Amniotic stem cell (primary cell): ENCODE measurements around the gene ZNF346.
A peak's percentile ranks its signal among the peaks of the same experiment; 100 is the strongest.
"Not testable (repeated sequence)": the region's sequence is repeated elsewhere in the genome, so short reads cannot be mapped to it uniquely, and the experiment has no call there.

ENCODE experiments used
- DNase-seq: peaks from one replicate; lab custom pipeline; 2025; lab: John Stamatoyannopoulos, UW

Gene ZNF346, protein sequence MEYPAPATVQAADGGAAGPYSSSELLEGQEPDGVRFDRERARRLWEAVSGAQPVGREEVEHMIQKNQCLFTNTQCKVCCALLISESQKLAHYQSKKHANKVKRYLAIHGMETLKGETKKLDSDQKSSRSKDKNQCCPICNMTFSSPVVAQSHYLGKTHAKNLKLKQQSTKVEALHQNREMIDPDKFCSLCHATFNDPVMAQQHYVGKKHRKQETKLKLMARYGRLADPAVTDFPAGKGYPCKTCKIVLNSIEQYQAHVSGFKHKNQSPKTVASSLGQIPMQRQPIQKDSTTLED

DNA sequence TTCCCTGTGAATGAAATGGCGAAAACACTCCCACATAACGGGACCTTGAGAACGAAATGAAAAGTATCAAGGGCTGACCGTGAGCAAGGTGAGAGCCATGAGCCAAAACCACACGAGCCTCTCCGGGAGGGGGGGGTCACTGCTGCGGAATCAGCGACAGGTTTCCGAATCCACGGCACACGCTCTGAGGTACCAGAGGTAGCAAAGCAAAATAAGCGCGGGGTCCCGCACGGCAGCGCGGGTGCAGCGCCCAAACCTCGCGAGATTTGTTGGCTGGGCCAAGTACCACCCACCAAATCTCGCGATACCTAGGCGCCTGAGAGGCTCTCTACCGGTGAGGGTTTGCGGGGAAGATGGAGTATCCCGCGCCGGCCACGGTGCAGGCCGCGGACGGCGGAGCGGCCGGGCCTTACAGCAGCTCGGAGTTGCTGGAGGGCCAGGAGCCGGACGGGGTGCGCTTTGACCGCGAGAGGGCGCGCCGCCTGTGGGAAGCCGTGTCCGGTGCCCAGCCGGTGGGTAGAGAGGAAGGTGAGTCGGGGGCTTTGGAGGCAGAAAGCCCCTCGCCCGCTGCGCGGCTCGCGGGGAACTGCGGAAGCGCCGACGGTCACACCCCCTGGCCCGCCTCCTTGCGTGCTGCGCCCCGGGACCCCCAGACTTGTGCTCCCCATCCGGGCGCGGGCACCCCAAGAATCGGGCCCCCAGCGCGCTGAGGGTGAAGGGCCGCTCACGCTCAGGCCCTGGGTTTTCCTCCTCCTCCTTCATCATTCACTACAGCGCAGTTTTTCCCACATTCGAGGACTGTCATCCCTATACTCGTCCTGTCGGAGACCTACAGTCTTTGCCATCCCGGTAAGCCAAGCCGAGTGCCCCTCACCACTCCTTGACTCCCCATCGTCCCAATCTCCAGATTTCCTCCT lies at the start of gene ZNF346:
Gene ZNF346 (plus strand): TSS at position 311 of the 917 bp plus-strand sequence. CDS start 43 bp downstream, at position 354.
- peak; percentile 89 for DNase-seq

DNA sequence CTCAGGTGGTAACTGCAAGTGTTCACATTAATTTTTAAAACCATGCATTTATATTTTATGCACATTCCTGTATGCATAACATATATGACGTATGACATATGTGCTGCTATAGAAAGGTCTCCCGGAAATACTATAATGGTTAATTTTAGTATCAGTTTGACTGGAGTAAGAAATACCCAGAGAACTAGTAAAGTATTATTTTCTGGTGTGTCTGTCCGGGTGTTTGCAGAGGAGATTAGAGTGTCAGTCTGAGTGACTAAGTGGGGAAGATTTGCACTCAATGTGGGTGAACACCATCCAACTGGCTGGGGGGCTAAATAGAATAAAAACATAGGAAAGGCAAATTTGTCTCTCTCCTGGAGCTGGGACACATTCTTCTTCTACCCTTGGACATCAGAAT lies 42.8 kb upstream of the ZNF346 start:
- no peak for DNase-seq

DNA sequence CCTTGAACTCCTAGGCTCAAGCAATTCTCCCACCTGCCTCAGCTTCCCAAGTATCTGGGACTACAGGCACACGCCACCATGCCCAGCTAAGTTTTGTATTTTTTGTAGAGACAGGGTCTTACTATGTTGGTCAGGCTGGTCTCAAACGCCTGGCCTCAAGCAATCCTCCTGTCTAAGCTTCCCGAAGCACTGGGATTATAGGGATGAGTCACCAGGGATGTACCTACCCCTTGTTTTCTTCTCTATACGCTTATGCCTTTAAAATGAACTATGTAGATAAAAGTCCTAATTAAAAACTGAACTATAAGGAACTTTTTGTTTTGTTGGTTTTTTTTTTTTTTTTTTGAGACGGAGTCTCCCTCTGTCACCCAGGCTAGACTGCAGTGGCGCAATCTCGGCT lies 41.7 kb upstream of the ZNF346 start:
- no peak for DNase-seq

DNA sequence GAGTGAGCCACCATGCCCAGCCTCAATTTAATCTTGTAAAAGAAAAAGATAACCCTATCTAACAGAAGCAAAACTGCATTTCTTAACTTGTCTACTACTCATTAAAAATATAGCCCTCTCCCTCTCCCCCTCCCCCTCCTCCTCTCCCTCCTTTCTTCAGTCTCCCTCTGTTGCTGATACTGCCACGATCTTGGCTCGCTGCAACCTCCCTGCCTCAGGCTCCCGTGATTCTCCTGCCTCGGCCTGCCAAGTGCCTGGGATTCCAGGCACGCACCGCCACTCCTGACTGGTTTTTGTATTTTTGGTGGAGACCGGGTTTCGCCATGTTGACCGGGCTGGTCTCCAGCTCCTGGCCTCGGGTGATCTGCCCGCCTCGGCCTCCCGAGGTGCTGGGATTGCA lies 39.4 kb upstream of the ZNF346 start:
- DNase-seq, result not testable (repeated sequence)

DNA sequence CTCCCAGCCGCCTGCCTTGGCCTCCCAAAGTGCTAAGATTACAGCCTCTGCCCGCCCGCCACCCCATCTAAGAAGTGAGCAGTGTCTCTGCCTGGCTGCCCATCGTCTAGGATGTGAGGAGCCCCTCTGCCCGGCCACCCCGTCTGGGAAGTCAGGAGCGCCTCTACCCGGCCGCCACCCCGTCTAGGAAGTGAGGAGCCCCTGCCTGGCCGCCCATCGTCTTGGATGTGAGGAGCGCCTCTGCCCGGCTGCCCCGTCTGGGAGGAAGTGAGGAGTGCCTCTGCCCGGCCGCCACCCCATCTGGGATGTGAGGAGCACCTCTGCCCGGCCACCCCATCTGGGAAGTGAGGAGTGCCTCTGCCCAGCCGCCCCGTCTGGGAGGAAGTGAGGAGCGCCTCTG lies 38.9 kb upstream of the ZNF346 start:
- not testable (repeated sequence) for DNase-seq

DNA sequence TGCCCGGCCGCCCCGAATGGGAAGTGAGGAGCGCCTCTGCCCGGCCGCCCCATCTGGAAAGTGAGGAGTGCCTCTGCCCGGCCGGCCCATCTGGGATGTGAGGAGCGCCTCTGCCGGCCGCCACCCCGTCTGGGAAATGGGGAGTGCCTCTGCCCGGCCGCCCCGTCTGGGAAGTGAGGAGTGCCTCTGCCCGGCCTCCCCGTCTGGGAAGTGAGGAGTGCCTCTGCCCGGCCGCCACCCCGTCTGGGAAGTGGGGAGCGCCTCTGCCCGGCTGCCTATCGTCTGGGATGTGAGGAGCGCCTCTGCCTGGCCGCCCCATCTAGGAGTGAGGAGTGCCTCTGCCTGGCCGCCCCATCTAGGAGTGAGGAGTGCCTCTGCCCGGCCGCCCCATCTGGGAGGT lies 38.3 kb upstream of the ZNF346 start:
- DNase-seq, result not testable (repeated sequence)

DNA sequence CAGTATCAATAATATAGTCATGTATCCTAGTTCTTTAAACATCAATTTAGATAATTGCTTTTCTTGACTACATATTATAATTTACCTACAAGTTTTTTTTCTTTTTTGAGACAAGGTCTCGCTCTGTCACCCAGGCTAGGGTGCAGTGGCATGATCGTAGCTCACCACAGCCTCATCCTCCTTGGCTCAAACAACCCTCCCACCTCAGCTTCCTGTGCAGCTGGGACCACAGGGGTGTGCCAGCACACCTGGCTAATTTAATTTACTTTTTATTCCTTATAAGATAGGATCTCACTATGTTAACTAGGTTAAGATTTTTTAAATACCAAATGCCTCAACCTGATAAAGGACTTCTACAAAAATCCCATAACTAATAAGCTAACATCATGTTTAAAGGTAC lies 37.0 kb upstream of the ZNF346 start:
- no peak for DNase-seq

DNA sequence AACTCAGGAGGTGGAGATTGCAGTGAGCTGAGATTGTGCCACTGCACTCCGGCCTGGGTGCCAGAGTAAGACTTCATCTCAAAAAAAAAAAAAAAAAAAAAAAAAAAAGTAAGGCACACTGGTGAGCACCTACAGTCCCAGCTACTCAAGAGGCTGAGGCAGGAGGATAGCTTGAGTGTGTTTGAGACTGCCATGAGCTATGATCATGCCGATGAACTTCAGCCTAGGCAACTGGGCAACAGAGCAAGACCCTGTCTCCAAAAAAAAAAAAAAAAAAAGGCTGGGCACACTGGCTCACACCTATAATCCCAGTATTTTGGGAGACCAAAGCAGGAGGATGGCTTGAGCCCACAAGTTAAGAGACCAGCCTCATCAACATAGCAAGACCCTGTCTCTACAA lies 36.2 kb upstream of the ZNF346 start:
- DNase-seq, result no peak

DNA sequence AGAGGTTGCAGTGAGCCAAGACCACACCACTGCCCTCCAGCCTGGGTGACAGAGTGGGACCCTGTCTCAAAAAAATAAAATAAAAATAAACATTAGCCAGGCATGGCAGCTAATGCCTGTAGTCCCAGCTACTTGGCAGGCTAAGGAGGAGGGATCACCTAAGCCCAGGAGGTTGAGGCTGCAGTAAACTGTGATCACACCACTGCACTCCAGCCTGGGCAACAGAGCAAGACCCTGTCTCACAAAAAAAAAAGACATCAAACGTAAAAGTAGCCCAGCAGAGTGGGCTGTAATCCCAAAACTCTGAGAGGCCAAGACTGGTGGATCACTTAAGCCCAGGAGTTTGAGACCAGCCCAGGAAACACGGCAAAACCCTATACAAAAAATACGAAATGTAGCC lies 34.9 kb upstream of the ZNF346 start:
- DNase-seq, result no peak

DNA sequence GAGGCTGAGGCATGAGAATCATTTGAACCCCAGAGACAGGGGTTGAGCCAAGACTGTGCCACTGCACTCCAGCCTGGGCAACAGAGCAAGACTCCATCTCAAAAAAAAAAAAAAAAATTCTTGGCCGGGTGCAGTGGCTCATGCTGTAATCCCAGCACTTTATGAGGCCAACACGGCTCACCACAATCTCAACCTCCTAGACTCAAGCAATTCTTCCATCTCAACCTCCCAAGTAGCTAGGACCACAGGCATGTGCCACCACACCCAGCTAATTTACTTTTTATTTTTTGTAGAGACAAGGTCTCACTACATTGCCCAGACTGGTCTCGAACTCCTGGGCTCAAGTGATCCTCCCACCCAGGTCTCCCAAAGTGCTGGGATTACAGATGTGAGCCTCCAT lies 29.4 kb upstream of the ZNF346 start:
- DNase-seq, result not testable (repeated sequence)

DNA sequence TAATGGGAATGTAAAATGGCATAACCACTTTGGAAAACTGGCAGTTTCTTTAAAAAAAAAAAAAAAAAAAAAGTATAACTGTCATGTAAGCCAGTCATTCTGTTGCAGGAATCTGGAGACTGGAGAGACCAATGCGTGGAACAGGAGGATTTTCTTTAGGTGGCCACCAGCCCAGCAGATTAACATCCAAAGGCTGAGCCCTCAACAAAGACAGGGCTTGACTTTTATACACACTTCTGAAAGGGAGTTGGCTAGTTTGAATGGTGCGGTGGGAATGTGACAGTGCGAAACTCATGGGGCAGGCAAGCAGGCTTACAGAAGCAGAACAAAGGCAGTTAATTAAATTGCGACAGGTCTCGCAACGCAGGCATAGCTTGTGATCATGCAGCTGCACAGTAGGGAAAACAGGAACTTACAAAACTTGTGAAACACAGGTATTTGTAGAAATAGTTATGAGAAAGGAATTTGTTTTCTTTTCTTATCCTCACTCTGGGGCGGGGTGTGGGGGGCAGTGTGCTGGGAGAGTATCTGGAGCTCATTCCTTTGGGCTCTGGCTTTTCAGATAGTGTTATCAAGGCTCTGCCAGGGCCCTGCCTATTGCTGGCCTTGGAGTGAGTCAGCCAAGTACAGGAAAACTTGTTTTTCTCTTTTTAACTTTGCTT lies 27.9 kb upstream of the ZNF346 start:
- no peak for DNase-seq

DNA sequence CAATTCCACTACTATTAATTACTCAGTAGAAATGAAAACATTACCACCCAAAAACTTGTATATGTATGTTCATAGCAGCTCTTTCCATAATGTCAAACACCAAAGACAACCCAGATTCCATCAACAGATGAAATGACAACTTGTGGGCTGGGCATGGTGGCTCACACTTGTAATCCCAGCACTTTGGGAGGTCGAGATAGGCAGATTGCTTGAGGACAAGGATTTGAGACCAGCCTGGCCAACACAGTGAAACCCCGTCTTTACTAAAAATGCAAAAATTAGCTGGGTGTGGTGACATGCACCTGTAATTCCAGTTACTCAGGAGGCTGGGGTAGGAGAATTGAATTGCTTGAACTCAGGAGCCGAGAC lies 27.4 kb upstream of the ZNF346 start:
- no peak for DNase-seq

DNA sequence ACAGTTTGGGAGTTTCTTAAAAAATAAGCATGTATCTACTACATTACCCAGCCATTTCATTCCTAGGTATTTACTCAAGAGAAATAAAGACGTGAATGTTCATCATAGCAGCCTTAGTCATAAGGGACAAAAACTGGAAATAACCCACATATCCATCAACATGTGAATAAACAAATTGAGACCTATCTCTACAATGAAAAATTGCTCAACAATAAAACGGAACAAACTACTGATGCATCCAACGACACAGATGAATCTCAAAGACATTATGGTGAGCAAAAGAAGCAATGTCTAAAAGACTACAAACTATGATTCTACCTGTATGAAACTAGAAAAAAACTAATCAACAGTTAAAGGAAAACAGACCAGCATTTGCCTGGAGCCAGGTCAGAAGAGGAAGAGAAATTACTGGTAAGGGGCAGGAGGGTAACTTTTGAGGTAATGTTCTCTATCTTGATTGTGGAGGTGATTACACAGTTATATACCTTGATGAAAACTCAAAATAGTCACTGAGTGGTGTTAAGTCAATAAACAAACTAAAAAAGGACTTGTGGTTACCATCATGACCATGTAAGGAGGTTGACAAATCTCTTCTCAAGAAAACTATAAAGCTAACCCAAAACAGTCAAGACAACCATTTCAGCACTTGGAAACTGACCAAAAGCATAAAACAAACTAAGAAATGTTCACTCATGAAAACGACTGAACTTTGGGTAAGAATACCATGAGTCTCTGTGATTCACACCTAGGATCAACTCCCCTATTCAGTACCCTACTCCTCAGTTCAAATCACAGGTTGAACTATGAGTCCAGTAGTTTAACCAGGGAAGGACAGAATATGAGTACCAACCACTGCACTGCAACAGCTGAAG lies 26.4 kb upstream of the ZNF346 start:
- DNase-seq, result no peak

DNA sequence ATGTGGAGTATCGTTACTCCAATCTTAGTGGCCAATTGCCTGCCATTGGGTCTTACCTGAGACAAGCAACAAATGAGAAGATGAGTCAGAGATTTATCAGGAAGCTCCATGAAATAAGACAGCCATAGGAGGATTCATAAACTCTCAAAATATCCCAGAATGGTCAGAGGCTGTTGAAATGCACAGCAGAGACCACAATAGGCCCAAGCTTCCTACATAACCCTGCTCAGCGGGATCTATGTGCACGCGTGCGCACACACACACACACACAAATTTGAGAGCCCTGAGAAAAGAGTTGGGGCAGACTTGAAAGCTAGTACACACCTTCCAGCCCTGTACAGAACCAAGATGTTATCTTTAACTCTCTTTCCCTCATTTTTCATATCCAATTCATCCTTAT lies 25.7 kb upstream of the ZNF346 start:
- DNase-seq, result no peak

DNA sequence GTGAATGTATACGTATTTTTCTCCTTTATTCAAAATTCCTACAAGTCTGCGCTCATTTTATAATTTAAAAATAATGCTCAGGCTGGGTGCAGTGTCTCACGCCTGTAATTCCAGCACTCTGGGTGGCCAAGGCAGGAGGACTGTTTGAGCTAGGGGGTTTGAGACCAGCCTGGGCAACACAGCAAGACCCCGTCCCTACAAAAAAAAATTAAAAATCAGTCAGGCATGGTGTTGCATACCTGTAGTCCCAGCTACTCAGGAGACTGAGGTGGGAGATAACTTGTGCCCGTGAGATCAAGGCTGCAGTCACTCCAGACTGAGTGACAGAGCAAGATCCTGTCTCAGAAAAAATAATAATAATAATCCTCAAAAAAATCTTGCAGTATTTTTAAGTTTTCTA lies 23.7 kb upstream of the ZNF346 start:
- no peak for DNase-seq

DNA sequence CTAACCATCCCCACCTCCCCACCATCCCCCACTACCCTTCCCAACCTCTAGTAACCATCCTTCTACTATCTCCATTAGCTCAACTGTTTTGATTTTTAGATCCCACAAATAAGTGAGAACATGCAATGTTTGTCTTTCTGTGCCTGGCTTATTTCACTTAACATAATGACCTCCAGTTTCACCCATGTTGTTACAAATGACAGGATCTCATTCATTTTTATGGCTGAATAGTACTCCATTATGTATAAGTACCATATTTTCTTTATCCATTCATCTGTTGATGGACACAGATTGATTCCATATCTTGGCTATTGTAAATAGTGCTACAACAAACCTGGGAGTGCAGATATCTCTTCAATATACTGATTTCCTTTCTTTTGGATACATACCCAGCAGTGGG lies 23.0 kb upstream of the ZNF346 start:
- not testable (repeated sequence) for DNase-seq

DNA sequence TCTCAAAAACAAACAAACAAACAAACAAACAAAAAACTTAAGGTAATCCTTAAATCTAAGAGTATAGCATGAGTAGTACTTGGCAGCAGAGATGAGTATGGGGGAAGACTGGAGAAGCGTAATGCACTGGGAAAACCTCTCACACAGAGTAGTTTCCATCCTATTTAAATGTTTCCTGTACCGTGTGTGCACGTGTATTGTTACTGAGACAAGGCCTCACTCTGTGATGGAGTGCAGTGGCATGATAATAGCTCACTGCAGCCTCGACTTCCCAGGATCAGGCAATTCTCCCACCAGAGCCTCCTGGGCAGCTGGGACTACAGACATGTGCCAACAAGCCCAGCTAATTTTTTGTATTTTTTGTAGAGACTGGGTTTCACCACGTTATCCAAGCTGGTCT lies 18.8 kb upstream of the ZNF346 start:
- DNase-seq, result no peak

DNA sequence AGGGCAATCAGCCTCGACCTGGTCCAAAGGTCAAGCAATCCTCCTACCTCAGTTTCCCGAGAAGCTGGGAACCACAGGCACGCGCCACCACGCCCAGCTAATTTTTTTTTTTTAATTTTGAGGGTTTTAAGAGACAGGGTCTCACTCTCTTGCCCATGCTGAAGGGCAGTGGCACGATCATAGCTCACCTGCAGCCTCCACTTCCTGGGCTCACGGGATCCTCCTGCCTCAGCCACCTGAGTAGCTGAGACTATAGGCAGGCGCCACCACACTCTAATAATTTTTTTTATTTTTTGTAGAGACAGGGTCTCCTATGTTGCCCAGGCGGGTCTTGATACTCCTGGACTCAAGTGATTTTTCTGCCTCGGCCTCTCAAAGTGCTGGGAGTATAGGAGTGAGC lies 17.5 kb upstream of the ZNF346 start:
- no peak for DNase-seq

DNA sequence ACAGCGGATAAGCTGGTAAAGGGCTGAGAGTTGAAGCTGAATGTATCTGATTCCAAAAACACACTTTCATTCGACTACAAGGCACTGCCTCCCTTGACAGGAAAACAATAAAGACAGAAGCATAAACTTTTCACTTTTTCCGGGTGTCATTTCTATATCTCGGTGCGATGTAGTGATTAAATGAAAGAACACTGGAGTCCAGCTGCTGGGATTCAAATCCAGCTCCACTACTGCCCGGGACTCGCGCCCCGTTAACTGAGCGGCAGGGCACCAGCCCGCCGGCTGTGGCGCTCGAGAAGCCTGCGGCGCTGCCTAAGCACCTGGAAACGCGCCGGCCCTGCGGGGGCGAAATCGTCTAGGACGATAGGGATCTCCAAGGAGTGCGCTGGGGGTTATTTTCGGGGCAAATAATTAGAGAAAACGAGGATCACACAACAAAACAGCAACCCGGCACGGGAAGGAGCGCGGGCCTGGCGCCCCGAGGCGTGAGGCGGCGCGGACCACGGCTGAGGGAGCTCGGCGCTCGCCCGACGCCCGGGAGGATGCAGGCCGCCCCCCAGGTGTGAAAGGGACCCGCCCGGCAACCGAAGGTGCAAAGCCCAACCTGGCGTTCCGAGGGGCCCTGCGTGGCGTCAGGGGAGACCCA lies 16.8 kb upstream of the ZNF346 start:
- DNase-seq, result no peak

DNA sequence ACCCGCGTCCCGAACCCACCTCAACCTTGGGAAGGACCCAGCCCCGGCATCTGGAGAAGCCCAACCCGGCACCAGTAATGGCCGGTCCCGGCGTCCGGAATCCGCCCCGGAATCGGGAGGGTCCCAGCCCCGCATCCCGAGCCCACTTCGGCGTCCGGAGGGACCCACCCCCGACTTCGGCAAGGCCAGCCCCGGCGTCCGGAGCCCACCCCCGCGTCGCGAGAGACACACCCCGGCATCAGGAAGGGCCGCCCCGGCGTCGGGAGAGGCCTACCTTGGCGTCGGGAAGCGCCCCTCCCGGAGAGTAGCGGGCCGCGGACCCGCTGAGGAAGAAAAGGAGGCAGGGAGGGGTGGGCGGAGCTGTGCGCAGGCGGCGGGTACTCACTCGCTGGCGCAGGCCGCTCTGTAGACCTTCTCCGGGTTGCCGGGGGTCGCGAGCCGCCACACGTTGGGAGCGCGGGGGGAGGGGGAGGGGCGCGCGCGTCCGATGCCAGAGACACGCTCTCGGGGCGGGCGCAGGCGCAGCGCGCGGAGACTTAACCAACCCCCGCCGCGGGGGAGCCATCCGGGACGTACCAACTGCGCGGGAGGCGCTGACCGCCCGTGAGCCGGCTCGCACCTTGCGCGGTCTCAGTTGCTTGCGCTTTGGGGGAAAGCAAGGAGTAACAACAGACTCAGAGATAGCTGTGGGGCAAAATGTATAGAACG lies 16.1 kb upstream of the ZNF346 start, which contains the start of gene UIMC1:
Gene UIMC1 (minus strand): TSS at position 515 of the 708 bp plus-strand sequence. CDS start 24,164 bp downstream, outside the sequence.
- peak; percentile 88 for DNase-seq

DNA sequence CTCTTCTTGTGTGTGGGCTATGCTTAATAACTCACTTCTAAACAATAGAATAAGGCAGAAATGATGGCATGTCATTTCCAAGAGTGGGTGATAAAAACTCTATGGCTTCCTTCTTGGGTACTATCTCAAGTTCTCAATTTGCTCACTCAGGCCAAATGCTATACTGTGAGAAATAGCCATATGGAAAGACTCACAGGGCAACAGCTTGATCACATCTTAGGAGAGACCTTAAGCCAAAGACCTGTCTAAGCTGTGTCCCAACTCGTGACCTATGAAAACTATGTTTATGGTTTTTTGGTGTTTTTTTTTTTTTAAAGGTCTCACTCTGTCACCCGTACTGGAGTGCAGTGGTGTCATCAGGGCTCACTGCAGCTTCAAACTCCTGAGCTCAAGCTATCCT lies 13.8 kb upstream of the ZNF346 start:
- no peak for DNase-seq
